Hepatocyte (in vitro differentiated cells): ENCODE data around the gene PLPPR1. TPM values are rescaled to one million over a fixed set of nuclear protein-coding genes. Genes with fewer than 3 reads are reported as not detected.

ENCODE experiments used
- DNase-seq: peaks from one replicate; pipeline ENCODE4 v3.0.0-alpha.2; 2016; ENCODE audit warnings: low spot score
- H2AFZ ChIP-seq: fragments of 200-600 bp; sonication (generic); 2 replicates; pipeline ENCODE4 v1.6.0; 2016; ENCODE audit warnings: antibody characterized with exemption, mild to moderate bottlenecking
- H3K27ac ChIP-seq: fragments of 200-600 bp; sonication (generic); 2 replicates; pipeline ENCODE4 v1.5.1; 2016; ENCODE audit warnings: mild to moderate bottlenecking
- H3K27me3 ChIP-seq: fragments of 200-600 bp; sonication (generic); 2 replicates; pipeline ENCODE4 v1.6.1; 2016
- H3K36me3 ChIP-seq: fragments of 200-600 bp; sonication (generic); replicated peaks from 2 replicates; pipeline ENCODE4 v1.5.1; 2016; ENCODE audit warnings: low read depth; ENCODE audit not compliant: insufficient read depth
- H3K4me1 ChIP-seq: fragments of 200-600 bp; sonication (generic); 2 replicates; pipeline ENCODE4 v1.5.1; 2016; ENCODE audit warnings: mild to moderate bottlenecking, moderate library complexity; ENCODE audit not compliant: insufficient read depth
- H3K4me2 ChIP-seq: fragments of 200-600 bp; sonication (generic); 2 replicates; pipeline ENCODE4 v1.6.0; 2016
- H3K4me3 ChIP-seq: fragments of 200-600 bp; sonication (generic); 2 replicates; pipeline ENCODE4 v1.5.1; 2016; ENCODE audit warnings: mild to moderate bottlenecking
- H3K79me2 ChIP-seq: fragments of 200-600 bp; sonication (generic); 2 replicates; pipeline ENCODE4 v1.6.0; 2017; ENCODE audit warnings: mild to moderate bottlenecking
- H3K9me2 ChIP-seq: fragments of 200-600 bp; sonication (generic); replicated peaks from 2 replicates; pipeline ENCODE4 v1.6.0; 2017; ENCODE audit warnings: mild to moderate bottlenecking; ENCODE audit not compliant: insufficient read depth
- H3K9me3 ChIP-seq: fragments of 200-600 bp; sonication (generic); 2 replicates; pipeline ENCODE4 v1.5.1; 2016; ENCODE audit warnings: low read depth, mild to moderate bottlenecking
- H4K20me1 ChIP-seq: fragments of 200-600 bp; sonication (generic); 2 replicates; pipeline ENCODE4 v1.6.0; 2016; ENCODE audit warnings: mild to moderate bottlenecking; ENCODE audit not compliant: insufficient read depth, poor library complexity, severe bottlenecking
- CTCF ChIP-seq: fragments of 200-600 bp; sonication (generic); IDR thresholded peaks from 2 replicates; pipeline ENCODE4 v1.5.1; 2016; ENCODE audit warnings: antibody characterized with exemption, mild to moderate bottlenecking; ENCODE audit not compliant: poor library complexity
- EZH2 ChIP-seq: fragments of 200-600 bp; sonication (generic); IDR thresholded peaks from 2 replicates; pipeline ENCODE4 v1.6.1; 2016; ENCODE audit warnings: antibody characterized with exemption, mild to moderate bottlenecking, borderline replicate concordance
- EZH2phosphoT487 ChIP-seq: fragments of 200-600 bp; sonication (generic); IDR thresholded peaks from one replicate; pipeline ENCODE4 v1.6.1; 2018; ENCODE audit warnings: antibody characterized with exemption, mild to moderate bottlenecking, low read depth, moderate library complexity; ENCODE audit not compliant: unreplicated experiment, severe bottlenecking
- WGBS: methylation state at CpG from one replicate; pipeline ENCODE4 v1.1.6; 2016; ENCODE audit warnings: low lambda C conversion rate; ENCODE audit errors: missing lambda C conversion rate; 5-methylcytosine and 5-hydroxymethylcytosine counted together
- polyA plus RNA-seq: library from polyadenylated mRNA; unstranded; fragments of >200 nt; fragmentation: Nextera tagmentation; extraction: Ambion mirVana; gene quantifications from 2 replicates; pipeline ENCODE4 v1.2.1, GENCODE V29; 2016
- total RNA-seq: library from RNA; depleted of rRNA; stranded (reverse); fragments of >200 nt; gene quantifications from 2 replicates; pipeline ENCODE4 v1.2.3, GENCODE V29; 2014

The PLPPR1 gene
- total and polyA plus RNA-seq, 2 experiments from 2014 or later, result 0.27 to 2.1 TPM

GRCh38 chr9:101073122-101073521 lies 44.6 kb downstream of the PLPPR1 start:
- Histone ChIP-seq H3K9me2 (no peaks in the 10 kb centered on the region), H3K4me2 (no peak overlapping the region), H3K27ac (no peak overlapping the region), H3K4me1 (no peaks in the 10 kb centered on the region), H3K36me3 (no peaks in the 10 kb centered on the region), H2AFZ (no peak overlapping the region), H3K27me3 (peaks cover 4% of the 10 kb centered on the region), H3K9me3 (no peaks in the 10 kb centered on the region), H3K79me2 (no peaks in the 10 kb centered on the region), H3K4me3 (no peak overlapping the region), H4K20me1 (no peaks in the 10 kb centered on the region)
- TF ChIP-seq CTCF, result no peak
- TF ChIP-seq EZH2phosphoT487, result no peak
- TF ChIP-seq EZH2, result no peak
- no peak for DNase-seq
- WGBS, result 65% methylated on average over 2 of the region's 2 CpGs

- Histone ChIP-seq H2AFZ (no peak overlapping the region), H3K4me2 (no peak overlapping the region), H3K4me1 (no peaks in the 10 kb centered on the region), H3K79me2 (no peaks in the 10 kb centered on the region), H3K27ac (no peak overlapping the region), H3K9me2 (no peaks in the 10 kb centered on the region), H3K36me3 (no peaks in the 10 kb centered on the region), H3K9me3 (no peaks in the 10 kb centered on the region), H3K27me3 (peaks cover 3% of the 10 kb centered on the region), H4K20me1 (no peaks in the 10 kb centered on the region), H3K4me3 (no peak overlapping the region)
- no peak for DNase-seq
- TF ChIP-seq CTCF, result no peak
- TF ChIP-seq EZH2, result no peak
- TF ChIP-seq EZH2phosphoT487, result no peak
- WGBS, result 60% methylated on average over 3 of the region's 3 CpGs
Observed at GRCh38 chr9:101081641-101082040, 53.1 kb downstream of the PLPPR1 start.

- Histone ChIP-seq H4K20me1 (no peaks in the 10 kb centered on the region), H3K27ac (no peak overlapping the region), H3K4me3 (no peak overlapping the region), H3K9me3 (no peaks in the 10 kb centered on the region), H2AFZ (no peak overlapping the region), H3K4me2 (no peak overlapping the region), H3K27me3 (peaks cover 3% of the 10 kb centered on the region), H3K36me3 (no peaks in the 10 kb centered on the region), H3K4me1 (no peaks in the 10 kb centered on the region), H3K9me2 (no peaks in the 10 kb centered on the region), H3K79me2 (no peaks in the 10 kb centered on the region)
- TF ChIP-seq EZH2phosphoT487 (no peak), EZH2 (no peak), CTCF (no peak)
- DNase-seq, result no peak
- 96% methylated on average over 5 of the region's 5 CpGs for WGBS
Observed at GRCh38 chr9:101083448-101084202, 55.1 kb downstream of the PLPPR1 start.
